ENCODE measurements around the gene MICAL2. TPM values are rescaled to one million over a fixed set of nuclear protein-coding genes. Genes with fewer than 3 reads are reported as not detected.

The MICAL2 gene
- polyA plus RNA-seq, 2 of the 4 experiments (the other 2 are of a cell fraction): 39.8 to 42.1 TPM

GRCh38 chr11:12199231-12199948 is 89.0 kb downstream of the MICAL2 start:
- FAIRE-seq: no peak
- POLR2A ChIA-PET: interaction anchor here (0.6 kb wide), 1 partner anchor 1054 kb away, joined by 4 read pairs; no protein-coding TSS in a partner anchor

DNA sequence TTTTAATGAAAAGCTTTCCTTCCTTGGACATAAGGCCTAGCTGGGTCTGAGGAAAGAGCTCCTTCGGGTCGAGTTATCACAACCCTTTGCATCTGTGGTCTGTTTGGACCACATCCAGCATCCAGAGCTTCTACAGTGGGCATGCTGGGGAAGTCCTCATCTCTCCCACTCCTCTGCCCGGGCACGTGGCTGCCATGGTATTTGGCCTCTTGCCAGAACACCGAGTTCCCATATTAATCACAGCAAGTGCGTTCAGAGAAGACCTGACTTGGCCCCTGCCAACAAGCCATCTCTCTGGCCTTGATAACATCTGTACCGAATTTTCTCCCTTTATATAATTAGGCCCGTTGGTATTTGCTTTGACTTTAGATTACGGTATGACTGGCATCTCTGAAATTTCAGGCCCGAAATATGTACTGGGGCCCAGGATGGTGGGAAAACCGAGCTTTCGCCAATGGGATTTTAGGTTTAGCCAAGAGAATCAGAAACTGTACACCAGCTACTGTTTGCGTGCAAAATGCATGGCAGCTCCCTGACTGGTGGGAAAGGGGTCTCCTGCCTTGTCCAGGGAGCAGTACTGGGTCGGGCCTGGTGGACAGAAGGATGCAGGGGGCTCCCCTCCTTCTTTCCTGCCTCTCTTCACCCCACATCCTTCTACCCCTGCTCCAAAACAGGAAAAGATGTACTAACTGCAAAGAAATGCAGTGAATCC is 90.0 kb downstream of the MICAL2 start:
- peak in 1 of 2 experiments; percentile 16; a peak in 2 of 6 replicates for ATAC-seq
- Histone ChIP-seq H3K4me1 (peaks cover 8% of the 10 kb centered on the region; the same call in 2 of the 3 replicates), H3K27ac (peak overlapping the region in 1 of 2 experiments; percentile 55; a peak in 3 of 6 replicates), H3K4me2 (no peak overlapping the region), H3K9me3 (no peaks in the 10 kb centered on the region), H3K4me3 (no peak overlapping the region)
- TF ChIP-seq FOXS1 (CRISPR knock-in tag; IDR thresholded peaks at IDR 0.05): no peak
- no peak for TF ChIP-seq FOSB (CRISPR knock-in tag; IDR thresholded peaks at IDR 0.05)
- no peak for TF ChIP-seq EP300 (IDR thresholded peaks at IDR 0.05)
- no peak for TF ChIP-seq JUN (IDR thresholded peaks at IDR 0.05)
- TF ChIP-seq, protein P1, sequence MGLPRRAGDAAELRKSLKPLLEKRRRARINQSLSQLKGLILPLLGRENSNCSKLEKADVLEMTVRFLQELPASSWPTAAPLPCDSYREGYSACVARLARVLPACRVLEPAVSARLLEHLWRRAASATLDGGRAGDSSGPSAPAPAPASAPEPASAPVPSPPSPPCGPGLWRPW (IDR thresholded peaks at IDR 0.05): no peak
- no peak for TF ChIP-seq PBX3 (IDR thresholded peaks at IDR 0.05)
- no peak for TF ChIP-seq CHD2 (IDR thresholded peaks at IDR 0.05; ENCODE audit: low read length, partially characterized antibody)
- no peak for TF ChIP-seq EHF (CRISPR knock-in tag; IDR thresholded peaks at IDR 0.05)
- CTCF ChIA-PET: interaction anchor here (0.5 to 2.5 kb wide), 13 partner anchors 8 to 1467 kb away, joined by 3 to 13 read pairs (median 4); no protein-coding TSS in a partner anchor
- DNase-seq (ENCODE audit: low read depth in 1 of 2, low spot score in 1 of 2): no peak
- POLR2A ChIA-PET: interaction anchor here (0.6 to 0.8 kb wide), 2 partner anchors 18 to 1055 kb away, joined by 4 read pairs; no protein-coding TSS in a partner anchor
- 74% methylated on average over 14 of the region's 14 CpGs for WGBS (ENCODE audit: missing lambda C conversion rate)
- no peak for FAIRE-seq

More at GRCh38 chr11:12199231-12199948, 89.0 kb downstream of the MICAL2 start:
- peak overlapping the region in 1 of 2 experiments; percentile 8; a peak in 1 of 6 replicates for H3K27ac ChIP-seq
- H3K4me2 ChIP-seq: no peak overlapping the region
- H3K4me1 ChIP-seq: peaks cover 8% of the 10 kb centered on the region; the same call in 2 of the 3 replicates
- H3K4me3 ChIP-seq: no peak overlapping the region
- DNase-seq (ENCODE audit: low read depth in 1 of 2, low spot score in 1 of 2): no peak
- ATAC-seq: no peak; a peak in 2 of 6 replicates
- H3K9me3 ChIP-seq: no peaks in the 10 kb centered on the region
- no peak for TF ChIP-seq ZNF302 (CRISPR knock-in tag; IDR thresholded peaks at IDR 0.05)
- TF ChIP-seq POLR2A (IDR thresholded peaks at IDR 0.05; ENCODE audit: low read length): no peak
- no peak for TF ChIP-seq ATOH8 (CRISPR knock-in tag; IDR thresholded peaks at IDR 0.05; ENCODE audit: low read depth)
- TF ChIP-seq JUN (IDR thresholded peaks at IDR 0.05): no peak
- no peak for TF ChIP-seq ELK1 (IDR thresholded peaks at IDR 0.05; ENCODE audit: low read depth, low read length)
- no peak for TF ChIP-seq HOXB5 (CRISPR knock-in tag; IDR thresholded peaks at IDR 0.05)
- no peak for TF ChIP-seq NR3C1 (IDR thresholded peaks at IDR 0.05)
- no peak for TF ChIP-seq JUNB (IDR thresholded peaks at IDR 0.05)
- TF ChIP-seq, protein P2, sequence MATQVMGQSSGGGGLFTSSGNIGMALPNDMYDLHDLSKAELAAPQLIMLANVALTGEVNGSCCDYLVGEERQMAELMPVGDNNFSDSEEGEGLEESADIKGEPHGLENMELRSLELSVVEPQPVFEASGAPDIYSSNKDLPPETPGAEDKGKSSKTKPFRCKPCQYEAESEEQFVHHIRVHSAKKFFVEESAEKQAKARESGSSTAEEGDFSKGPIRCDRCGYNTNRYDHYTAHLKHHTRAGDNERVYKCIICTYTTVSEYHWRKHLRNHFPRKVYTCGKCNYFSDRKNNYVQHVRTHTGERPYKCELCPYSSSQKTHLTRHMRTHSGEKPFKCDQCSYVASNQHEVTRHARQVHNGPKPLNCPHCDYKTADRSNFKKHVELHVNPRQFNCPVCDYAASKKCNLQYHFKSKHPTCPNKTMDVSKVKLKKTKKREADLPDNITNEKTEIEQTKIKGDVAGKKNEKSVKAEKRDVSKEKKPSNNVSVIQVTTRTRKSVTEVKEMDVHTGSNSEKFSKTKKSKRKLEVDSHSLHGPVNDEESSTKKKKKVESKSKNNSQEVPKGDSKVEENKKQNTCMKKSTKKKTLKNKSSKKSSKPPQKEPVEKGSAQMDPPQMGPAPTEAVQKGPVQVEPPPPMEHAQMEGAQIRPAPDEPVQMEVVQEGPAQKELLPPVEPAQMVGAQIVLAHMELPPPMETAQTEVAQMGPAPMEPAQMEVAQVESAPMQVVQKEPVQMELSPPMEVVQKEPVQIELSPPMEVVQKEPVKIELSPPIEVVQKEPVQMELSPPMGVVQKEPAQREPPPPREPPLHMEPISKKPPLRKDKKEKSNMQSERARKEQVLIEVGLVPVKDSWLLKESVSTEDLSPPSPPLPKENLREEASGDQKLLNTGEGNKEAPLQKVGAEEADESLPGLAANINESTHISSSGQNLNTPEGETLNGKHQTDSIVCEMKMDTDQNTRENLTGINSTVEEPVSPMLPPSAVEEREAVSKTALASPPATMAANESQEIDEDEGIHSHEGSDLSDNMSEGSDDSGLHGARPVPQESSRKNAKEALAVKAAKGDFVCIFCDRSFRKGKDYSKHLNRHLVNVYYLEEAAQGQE (IDR thresholded peaks at IDR 0.05): no peak
- no peak for TF ChIP-seq EP300 (IDR thresholded peaks at IDR 0.05)
- TF ChIP-seq POLR2AphosphoS2 (conservative IDR thresholded peaks at IDR 0.05; ENCODE audit: low read length): no peak
- TF ChIP-seq KDM1A (IDR thresholded peaks at IDR 0.05; ENCODE audit: low read depth): no peak
- no peak for TF ChIP-seq CHD4 (IDR thresholded peaks at IDR 0.05; ENCODE audit: borderline replicate concordance)
- no peak for TF ChIP-seq HOXA7 (CRISPR knock-in tag; IDR thresholded peaks at IDR 0.05)
- no peak for TF ChIP-seq MAX (IDR thresholded peaks at IDR 0.05)
- TF ChIP-seq MAZ (IDR thresholded peaks at IDR 0.05; ENCODE audit: borderline replicate concordance, low read depth, low read length): no peak
- TF ChIP-seq MAFK (IDR thresholded peaks at IDR 0.05; ENCODE audit: partially characterized antibody): no peak
- WGBS (ENCODE audit: missing lambda C conversion rate): 80% methylated on average over 13 of the region's 13 CpGs
- CTCF ChIA-PET: interaction anchor here (0.6 to 2.5 kb wide), 17 partner anchors 9 to 152 kb away, joined by 3 to 13 read pairs (median 4); partner anchors contain the start of gene MICAL2

All from A549 (cell line).